ENCODE measurements around the gene IGSF21. TPM values are rescaled to one million over a fixed set of nuclear protein-coding genes. Genes with fewer than 3 reads are reported as not detected.

Gene IGSF21
- total and polyA plus RNA-seq, 2 donors (not counting 3 experiments of a cell fraction or from before 2014, with no cell fraction given) = not detected

DNA sequence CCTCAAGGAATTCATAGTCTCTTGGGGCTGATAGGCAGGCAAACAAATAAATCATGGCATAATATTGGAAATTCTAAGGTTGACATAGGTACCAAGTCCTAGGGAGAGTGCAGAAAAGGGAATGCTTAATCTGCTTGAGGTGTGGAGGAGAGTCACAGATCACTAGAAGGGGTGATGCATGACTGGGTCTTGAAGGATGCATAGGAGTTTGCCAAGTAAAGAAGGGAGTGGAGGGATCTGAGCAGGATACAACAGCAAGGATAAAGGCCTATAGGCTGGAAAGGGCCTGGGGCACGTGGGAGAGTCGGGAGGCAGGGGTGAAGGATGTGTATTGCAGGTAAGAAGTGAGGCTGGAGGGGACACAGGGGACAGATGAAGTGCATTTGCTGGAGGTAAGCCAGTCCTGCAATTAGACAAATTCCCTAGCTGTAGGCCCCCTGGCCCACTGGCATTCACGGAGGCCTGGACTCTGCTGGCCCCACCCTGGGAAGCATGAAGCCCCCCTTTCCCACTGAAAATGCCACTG, 15.9 kb downstream of the IGSF21 start:
- CTCF ChIA-PET = no interaction called here
- dilution Hi-C loops (cut with MboI; ENCODE audit: extremely low pct_ligation_motif_present, low sequenced_read_pairs) = no loop called here
- FAIRE-seq = no peak

More for the DNA sequence above, 15.9 kb downstream of the IGSF21 start:
- no TSS peak for BruUV-seq (replicated peaks)
- POLR2A ChIA-PET = no interaction called here
- no peaks in the 10 kb centered on the region for H3K9me3 ChIP-seq (replicated peaks; ENCODE audit: control insufficient read depth, insufficient read depth, low read length)
- no peaks in the 10 kb centered on the region for H3K27me3 ChIP-seq (ENCODE audit: control insufficient read depth in 2 of 2, insufficient read depth in 2 of 2, low read length in 2 of 2)
- no peaks in the 10 kb centered on the region for H3K36me3 ChIP-seq (ENCODE audit: control insufficient read depth in 2 of 2, extremely low read depth in 1 of 2, insufficient read depth in 2 of 2, low read length in 2 of 2)
- H3K4me2 ChIP-seq (ENCODE audit: insufficient read depth, low read length) = no peak overlapping the region
- no peak overlapping the region for H3K4me3 ChIP-seq (replicated peaks in 1 of 3; ENCODE audit: insufficient read depth in 1 of 3, low read depth in 1 of 3, low read length in 3 of 3)
- H3K27ac ChIP-seq (ENCODE audit: insufficient read depth, low read depth, low read length) = no peak overlapping the region
- H3K4me1 ChIP-seq (ENCODE audit: control insufficient read depth, extremely low read depth, insufficient read depth, low read length) = no peaks in the 10 kb centered on the region
- no peak for TF ChIP-seq POLR2AphosphoS5 (IDR thresholded peaks at IDR 0.05; ENCODE audit: insufficient read depth, low read depth, low read length)
- no peak for TF ChIP-seq JUN (IDR thresholded peaks at IDR 0.05; ENCODE audit: borderline replicate concordance, insufficient read depth, insufficient read length, low read depth)
- TF ChIP-seq FOS (IDR thresholded peaks at IDR 0.05; ENCODE audit: borderline replicate concordance, insufficient read depth, low read length) = no peak
- TF ChIP-seq POLR2A (IDR thresholded peaks at IDR 0.05; ENCODE audit: low read depth, low read length) = no peak
- no peak for TF ChIP-seq GATA2 (IDR thresholded peaks at IDR 0.05; ENCODE audit: insufficient read depth, insufficient read length, low read depth, low read length)
- no peak for TF ChIP-seq CTCF (IDR thresholded peaks at IDR 0.05; ENCODE audit: extremely low read depth in 1 of 2, insufficient read depth in 1 of 2, low read depth in 1 of 2, low read length in 2 of 2)
- no peak for TF ChIP-seq MYC (IDR thresholded peaks at IDR 0.05; ENCODE audit: low read depth, low read length)
- TF ChIP-seq, protein P1, sequence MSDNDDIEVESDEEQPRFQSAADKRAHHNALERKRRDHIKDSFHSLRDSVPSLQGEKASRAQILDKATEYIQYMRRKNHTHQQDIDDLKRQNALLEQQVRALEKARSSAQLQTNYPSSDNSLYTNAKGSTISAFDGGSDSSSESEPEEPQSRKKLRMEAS (IDR thresholded peaks at IDR 0.05; ENCODE audit: insufficient read depth, insufficient read length) = no peak
- TF ChIP-seq EZH2 (IDR thresholded peaks at IDR 0.05; ENCODE audit: borderline replicate concordance, low read depth, low read length, severe bottlenecking) = no peak
- no peaks in the 10 kb centered on the region for H4K20me1 ChIP-seq (replicated peaks; ENCODE audit: control insufficient read depth, extremely low read depth, insufficient read depth, low read length)
- no peaks in the 10 kb centered on the region for H3K9me1 ChIP-seq (replicated peaks; ENCODE audit: control insufficient read depth, extremely low read depth, insufficient read depth, low read length)
- no peaks in the 10 kb centered on the region for H3K79me2 ChIP-seq (ENCODE audit: control insufficient read depth, insufficient read depth, low read length)
- no peak for DNase-seq (ENCODE audit: low read depth, low spot score)
- H2AFZ ChIP-seq (ENCODE audit: low read depth, low read length) = no peak overlapping the region
- intact Hi-C loops (cut with micrococcal nuclease) = no loop called here
- H3K9ac ChIP-seq (replicated peaks; ENCODE audit: extremely low read depth, insufficient read depth, low read length) = no peak overlapping the region
